ENCODE measurements around the gene KIF26A.

KIF26A gene

DNA sequence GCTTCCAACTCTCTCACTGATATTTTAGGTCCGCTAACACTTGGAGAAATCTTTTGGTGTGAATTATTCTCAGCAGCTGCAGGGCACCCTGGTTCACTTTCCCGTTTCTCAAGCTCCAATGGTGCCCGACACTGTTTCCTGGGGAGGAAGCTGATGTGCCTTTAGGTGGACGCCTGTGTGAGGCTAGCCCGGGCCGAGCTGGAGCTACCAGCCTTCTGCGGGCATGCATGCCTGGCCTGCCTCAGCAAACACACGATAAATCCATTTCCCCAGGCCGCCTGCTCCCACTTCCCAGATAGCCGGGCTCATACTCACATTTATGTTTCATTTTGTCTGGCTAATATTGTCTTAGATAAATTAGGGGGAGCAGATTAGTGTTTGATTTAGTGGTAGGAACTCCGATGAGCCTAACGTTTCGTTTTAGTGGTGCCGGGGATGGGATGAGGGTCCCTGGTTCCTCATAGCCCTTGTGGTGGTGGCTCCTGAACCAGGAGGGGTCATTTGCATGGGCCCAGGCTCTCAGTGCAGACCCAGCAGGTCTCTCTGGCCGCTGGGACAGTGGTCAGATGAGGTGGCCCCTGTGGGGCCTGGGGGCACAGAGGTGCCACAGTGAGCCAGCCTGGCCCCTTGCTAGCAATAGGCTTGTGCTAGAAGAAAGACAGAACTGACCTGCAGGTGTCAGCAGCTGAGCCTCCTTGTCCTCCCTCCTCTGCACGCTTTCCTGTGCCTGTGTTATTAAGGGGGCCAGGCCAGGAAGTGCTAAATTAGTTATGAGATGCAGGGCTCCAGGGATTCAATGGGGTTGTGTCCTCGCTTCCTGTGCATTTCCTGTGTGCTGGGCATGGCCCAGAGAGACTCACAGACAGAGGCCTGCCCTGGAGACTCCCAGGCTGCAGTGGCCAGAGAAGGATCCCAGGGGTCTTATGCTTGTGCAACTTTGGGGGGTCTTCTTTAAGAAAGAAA is 88.3 kb downstream of the KIF26A start:
- no peak for DNase-seq
- Histone ChIP-seq H2BK120ac (ENCODE audit: low read depth, low read length) (no peak overlapping the region), H3K4me1 (ENCODE audit: control insufficient read depth, low read depth, low read length) (peaks cover 3% of the 10 kb centered on the region), H2BK15ac (replicated peaks; ENCODE audit: low read depth) (no peak overlapping the region), H3K36me3 (ENCODE audit: control insufficient read depth, insufficient read depth, low read length) (no peaks in the 10 kb centered on the region), H3K4me2 (ENCODE audit: low read length) (no peak overlapping the region), H3K4ac (ENCODE audit: low read depth, low read length) (no peak overlapping the region), H4K8ac (ENCODE audit: low read depth, low read length) (no peak overlapping the region), H3K27me3 (ENCODE audit: insufficient read depth, low read length, poor library complexity) (no peaks in the 10 kb centered on the region), H3K18ac (ENCODE audit: low read length) (no peak overlapping the region), H3K23ac (ENCODE audit: low read length) (no peak overlapping the region), H3K79me2 (ENCODE audit: control insufficient read depth, insufficient read depth, low read length) (no peaks in the 10 kb centered on the region), H3K27ac (ENCODE audit: low read depth, low read length) (no peak overlapping the region), H3K56ac (ENCODE audit: low read length) (no peak overlapping the region), H4K5ac (ENCODE audit: low read length) (no peak overlapping the region), H2BK5ac (ENCODE audit: low read length) (no peak overlapping the region), H3K79me1 (ENCODE audit: low read length) (no peaks in the 10 kb centered on the region), H2AK5ac (ENCODE audit: low read length) (no peak overlapping the region), H3K9ac (ENCODE audit: low read length) (no peak overlapping the region), H3K4me3 (ENCODE audit: low read length) (no peak overlapping the region)
- no CpG with 5 or more reads among the region's 17 CpGs for WGBS (ENCODE audit: extremely low coverage, insufficient coverage, low lambda C conversion rate)

DNA sequence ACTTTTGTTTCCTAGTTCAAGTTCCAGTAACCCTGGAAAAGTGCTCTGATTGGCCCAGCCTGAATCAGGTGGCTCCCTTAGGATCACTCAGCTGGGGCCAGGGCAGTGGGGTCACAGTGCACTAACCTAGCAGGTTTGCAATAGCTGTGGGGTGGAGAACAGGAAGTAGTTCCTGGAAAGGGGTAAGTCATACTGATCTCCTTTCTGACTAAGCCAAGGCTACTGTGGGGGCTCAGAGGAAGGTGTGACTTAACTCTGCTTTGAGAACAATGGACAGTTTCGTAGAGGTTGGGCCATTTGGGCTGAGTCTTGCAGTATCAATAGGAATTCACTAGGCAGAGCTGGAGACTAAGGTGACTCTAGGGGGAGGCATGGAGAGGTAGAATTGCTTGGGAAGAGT is 89.4 kb downstream of the KIF26A start:
- Histone ChIP-seq H3K36me3 (ENCODE audit: control insufficient read depth, insufficient read depth, low read length) (no peaks in the 10 kb centered on the region), H3K27me3 (ENCODE audit: insufficient read depth, low read length, poor library complexity) (no peaks in the 10 kb centered on the region), H3K9ac (ENCODE audit: low read length) (no peak overlapping the region), H3K79me2 (ENCODE audit: control insufficient read depth, insufficient read depth, low read length) (no peaks in the 10 kb centered on the region), H3K18ac (ENCODE audit: low read length) (no peak overlapping the region), H3K56ac (ENCODE audit: low read length) (no peak overlapping the region), H3K4me2 (ENCODE audit: low read length) (no peak overlapping the region), H3K23ac (ENCODE audit: low read length) (no peak overlapping the region), H3K27ac (ENCODE audit: low read depth, low read length) (no peak overlapping the region), H3K4ac (ENCODE audit: low read depth, low read length) (no peak overlapping the region), H4K5ac (ENCODE audit: low read length) (no peak overlapping the region), H2BK120ac (ENCODE audit: low read depth, low read length) (no peak overlapping the region), H3K4me3 (ENCODE audit: low read length) (no peak overlapping the region), H2BK5ac (ENCODE audit: low read length) (no peak overlapping the region), H2AK5ac (ENCODE audit: low read length) (no peak overlapping the region), H3K4me1 (ENCODE audit: control insufficient read depth, low read depth, low read length) (peaks cover 3% of the 10 kb centered on the region), H2BK15ac (replicated peaks; ENCODE audit: low read depth) (no peak overlapping the region), H3K79me1 (ENCODE audit: low read length) (no peaks in the 10 kb centered on the region), H4K8ac (ENCODE audit: low read depth, low read length) (no peak overlapping the region)
- no CpG with 5 or more reads among the region's 1 CpG for WGBS (ENCODE audit: extremely low coverage, insufficient coverage, low lambda C conversion rate)
- peak; percentile 78 for DNase-seq

DNA sequence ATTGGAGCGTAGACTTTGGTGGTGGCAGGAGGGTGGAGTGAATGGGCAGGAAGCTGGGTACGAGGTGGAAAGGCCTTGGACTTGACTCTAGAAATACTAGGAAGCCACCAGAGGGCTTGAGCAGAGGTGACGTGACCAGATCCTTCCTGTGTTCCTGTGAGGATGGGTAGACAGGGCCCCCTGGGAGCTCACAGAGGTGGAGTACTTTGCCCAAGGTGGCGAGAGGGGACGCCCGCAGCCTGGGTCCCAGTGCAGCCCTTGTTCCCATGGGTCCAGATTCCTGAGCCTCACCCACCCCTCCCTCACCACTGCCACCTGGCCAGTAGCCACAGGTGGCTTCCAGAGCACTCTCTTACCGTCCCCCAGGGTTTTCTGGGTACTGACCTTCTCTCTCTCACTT is 89.8 kb downstream of the KIF26A start:
- Histone ChIP-seq H3K9ac (ENCODE audit: low read length) (no peak overlapping the region), H3K23ac (ENCODE audit: low read length) (no peak overlapping the region), H2AK5ac (ENCODE audit: low read length) (no peak overlapping the region), H4K8ac (ENCODE audit: low read depth, low read length) (no peak overlapping the region), H2BK5ac (ENCODE audit: low read length) (no peak overlapping the region), H3K79me1 (ENCODE audit: low read length) (no peaks in the 10 kb centered on the region), H3K79me2 (ENCODE audit: control insufficient read depth, insufficient read depth, low read length) (no peaks in the 10 kb centered on the region), H3K56ac (ENCODE audit: low read length) (no peak overlapping the region), H3K4me3 (ENCODE audit: low read length) (no peak overlapping the region), H3K18ac (ENCODE audit: low read length) (no peak overlapping the region), H2BK120ac (ENCODE audit: low read depth, low read length) (no peak overlapping the region), H4K5ac (ENCODE audit: low read length) (no peak overlapping the region), H3K4me2 (ENCODE audit: low read length) (no peak overlapping the region), H2BK15ac (replicated peaks; ENCODE audit: low read depth) (no peak overlapping the region), H3K4me1 (ENCODE audit: control insufficient read depth, low read depth, low read length) (peaks cover 3% of the 10 kb centered on the region), H3K27me3 (ENCODE audit: insufficient read depth, low read length, poor library complexity) (no peaks in the 10 kb centered on the region), H3K4ac (ENCODE audit: low read depth, low read length) (no peak overlapping the region), H3K27ac (ENCODE audit: low read depth, low read length) (no peak overlapping the region), H3K36me3 (ENCODE audit: control insufficient read depth, insufficient read depth, low read length) (no peaks in the 10 kb centered on the region)
- no peak for DNase-seq
- no CpG with 5 or more reads among the region's 7 CpGs for WGBS (ENCODE audit: extremely low coverage, insufficient coverage, low lambda C conversion rate)

DNA sequence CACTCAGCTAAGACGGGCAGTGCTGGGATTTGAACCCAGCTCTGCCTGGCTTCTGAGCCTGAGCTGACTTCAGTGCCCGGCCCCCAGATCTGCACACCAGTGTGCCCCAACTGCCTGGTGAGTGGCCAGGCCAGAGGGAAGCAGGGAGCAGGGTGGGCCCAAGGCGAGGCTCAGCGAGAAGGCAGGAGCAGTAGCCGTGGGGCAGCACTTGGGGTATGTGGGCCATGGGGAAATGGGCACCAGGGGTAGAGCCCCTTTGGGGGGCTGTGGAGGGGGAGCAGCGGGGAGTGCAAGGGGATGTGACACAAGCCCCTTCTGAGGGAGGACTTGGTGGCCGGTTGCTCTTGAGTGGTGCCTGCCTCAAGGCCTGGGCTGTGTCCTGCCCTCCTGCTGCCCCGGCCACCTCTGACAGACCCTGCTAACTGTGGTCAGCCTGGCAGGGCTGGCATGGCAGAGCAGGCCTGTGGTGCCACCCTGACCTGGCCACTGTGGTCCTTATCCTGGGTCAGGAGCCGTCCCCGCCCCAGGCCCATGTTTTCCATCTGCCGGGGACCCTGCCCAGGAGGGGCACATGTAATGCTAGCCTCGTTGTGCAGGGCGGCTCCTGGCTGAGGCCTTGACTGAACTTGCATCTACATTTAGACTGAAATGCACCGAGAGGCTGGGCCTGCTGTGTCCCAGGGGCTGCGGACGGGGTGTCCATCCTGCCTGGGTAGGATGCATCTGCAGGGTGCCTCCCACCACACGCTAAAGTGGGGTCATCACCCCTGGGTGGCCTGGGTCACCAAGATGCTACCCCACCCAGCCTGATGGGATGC is 90.5 kb downstream of the KIF26A start:
- Histone ChIP-seq H3K56ac (ENCODE audit: low read length) (no peak overlapping the region), H4K8ac (ENCODE audit: low read depth, low read length) (no peak overlapping the region), H3K9ac (ENCODE audit: low read length) (no peak overlapping the region), H3K27ac (ENCODE audit: low read depth, low read length) (no peak overlapping the region), H3K4me3 (ENCODE audit: low read length) (no peak overlapping the region), H3K79me2 (ENCODE audit: control insufficient read depth, insufficient read depth, low read length) (no peaks in the 10 kb centered on the region), H4K5ac (ENCODE audit: low read length) (no peak overlapping the region), H3K18ac (ENCODE audit: low read length) (no peak overlapping the region), H2BK120ac (ENCODE audit: low read depth, low read length) (no peak overlapping the region), H3K4me2 (ENCODE audit: low read length) (no peak overlapping the region), H3K4ac (ENCODE audit: low read depth, low read length) (no peak overlapping the region), H3K36me3 (ENCODE audit: control insufficient read depth, insufficient read depth, low read length) (no peaks in the 10 kb centered on the region), H2BK5ac (ENCODE audit: low read length) (no peak overlapping the region), H3K27me3 (ENCODE audit: insufficient read depth, low read length, poor library complexity) (no peaks in the 10 kb centered on the region), H2AK5ac (ENCODE audit: low read length) (no peak overlapping the region), H2BK15ac (replicated peaks; ENCODE audit: low read depth) (no peak overlapping the region), H3K79me1 (ENCODE audit: low read length) (no peaks in the 10 kb centered on the region), H3K4me1 (ENCODE audit: control insufficient read depth, low read depth, low read length) (no peaks in the 10 kb centered on the region), H3K23ac (ENCODE audit: low read length) (no peak overlapping the region)
- no CpG with 5 or more reads among the region's 17 CpGs for WGBS (ENCODE audit: extremely low coverage, insufficient coverage, low lambda C conversion rate)
- no peak for DNase-seq

DNA sequence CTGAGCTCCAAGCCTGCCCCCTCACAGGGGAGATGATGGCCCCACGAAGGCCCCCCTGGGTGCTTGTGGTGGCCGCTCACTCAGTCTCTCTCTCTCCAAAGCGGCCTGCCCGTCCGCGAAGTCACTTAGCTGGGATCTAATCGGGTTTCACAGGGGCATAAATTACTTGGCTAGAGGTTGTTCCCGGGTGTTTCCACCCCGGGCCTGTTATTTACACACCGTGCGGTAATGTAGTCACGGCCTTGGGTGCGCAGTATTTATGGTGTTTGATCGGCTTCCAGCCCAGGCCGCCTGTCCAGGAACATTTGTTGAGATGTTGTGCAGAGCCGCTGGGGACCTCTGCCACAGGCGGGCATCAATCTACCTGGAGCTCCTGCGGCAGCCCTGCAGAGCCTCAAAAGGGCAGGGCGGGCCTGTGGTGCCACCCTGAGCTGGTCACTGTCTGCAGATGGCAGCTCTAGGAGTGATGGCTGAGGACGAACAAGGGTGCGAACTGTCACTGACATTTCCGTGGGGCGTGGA is 91.2 kb downstream of the KIF26A start:
- no peak overlapping the region for H3K18ac ChIP-seq (ENCODE audit: low read length)
- no peak overlapping the region for H4K8ac ChIP-seq (ENCODE audit: low read depth, low read length)
- no peak overlapping the region for H2BK120ac ChIP-seq (ENCODE audit: low read depth, low read length)
- no peak overlapping the region for H2BK5ac ChIP-seq (ENCODE audit: low read length)
- H3K9ac ChIP-seq (ENCODE audit: low read length): no peak overlapping the region
- no peak overlapping the region for H3K4me2 ChIP-seq (ENCODE audit: low read length)
- H3K79me2 ChIP-seq (ENCODE audit: control insufficient read depth, insufficient read depth, low read length): no peaks in the 10 kb centered on the region
- no peaks in the 10 kb centered on the region for H3K4me1 ChIP-seq (ENCODE audit: control insufficient read depth, low read depth, low read length)
- no peaks in the 10 kb centered on the region for H3K27me3 ChIP-seq (ENCODE audit: insufficient read depth, low read length, poor library complexity)
- H3K4me3 ChIP-seq (ENCODE audit: low read length): no peak overlapping the region
- no peak overlapping the region for H2BK15ac ChIP-seq (replicated peaks; ENCODE audit: low read depth)
- H3K4ac ChIP-seq (ENCODE audit: low read depth, low read length): no peak overlapping the region
- H3K23ac ChIP-seq (ENCODE audit: low read length): no peak overlapping the region
- DNase-seq: no peak
- no peaks in the 10 kb centered on the region for H3K36me3 ChIP-seq (ENCODE audit: control insufficient read depth, insufficient read depth, low read length)
- no peaks in the 10 kb centered on the region for H3K79me1 ChIP-seq (ENCODE audit: low read length)
- H3K56ac ChIP-seq (ENCODE audit: low read length): no peak overlapping the region
- no CpG with 5 or more reads among the region's 23 CpGs for WGBS (ENCODE audit: extremely low coverage, insufficient coverage, low lambda C conversion rate)
- no peak overlapping the region for H4K5ac ChIP-seq (ENCODE audit: low read length)
- H2AK5ac ChIP-seq (ENCODE audit: low read length): no peak overlapping the region
- no peak overlapping the region for H3K27ac ChIP-seq (ENCODE audit: low read depth, low read length)
